ENCODE measurements around the gene DNAJC21.
"Not testable (repeated sequence)": the region's sequence is repeated elsewhere in the genome, so short reads cannot be mapped to it uniquely, and the experiment has no call there.

Gene DNAJC21

DNA sequence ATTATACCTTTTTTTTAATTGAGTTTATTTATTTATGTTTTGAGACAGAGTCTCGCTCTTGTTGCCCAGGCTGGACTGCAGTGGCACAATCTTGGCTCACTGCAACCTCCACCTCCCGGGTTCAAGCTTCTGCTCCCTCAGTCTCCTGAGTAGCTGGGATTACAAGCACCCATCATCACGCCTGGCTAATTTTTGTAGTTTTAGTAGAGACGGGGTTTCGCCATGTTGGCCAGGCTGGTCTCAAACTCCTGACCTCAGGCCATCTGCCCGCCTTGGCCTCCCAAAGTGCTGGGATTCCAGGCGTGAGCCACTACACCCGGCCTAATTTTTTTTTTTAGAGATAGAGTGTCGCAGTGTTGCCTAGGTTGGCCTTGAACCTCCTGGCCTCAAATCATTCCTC is 6.1 kb upstream of the DNAJC21 start:
- DNase-seq (ENCODE audit: low read depth in 2 of 2, low spot score in 1 of 2): not testable (repeated sequence)

DNA sequence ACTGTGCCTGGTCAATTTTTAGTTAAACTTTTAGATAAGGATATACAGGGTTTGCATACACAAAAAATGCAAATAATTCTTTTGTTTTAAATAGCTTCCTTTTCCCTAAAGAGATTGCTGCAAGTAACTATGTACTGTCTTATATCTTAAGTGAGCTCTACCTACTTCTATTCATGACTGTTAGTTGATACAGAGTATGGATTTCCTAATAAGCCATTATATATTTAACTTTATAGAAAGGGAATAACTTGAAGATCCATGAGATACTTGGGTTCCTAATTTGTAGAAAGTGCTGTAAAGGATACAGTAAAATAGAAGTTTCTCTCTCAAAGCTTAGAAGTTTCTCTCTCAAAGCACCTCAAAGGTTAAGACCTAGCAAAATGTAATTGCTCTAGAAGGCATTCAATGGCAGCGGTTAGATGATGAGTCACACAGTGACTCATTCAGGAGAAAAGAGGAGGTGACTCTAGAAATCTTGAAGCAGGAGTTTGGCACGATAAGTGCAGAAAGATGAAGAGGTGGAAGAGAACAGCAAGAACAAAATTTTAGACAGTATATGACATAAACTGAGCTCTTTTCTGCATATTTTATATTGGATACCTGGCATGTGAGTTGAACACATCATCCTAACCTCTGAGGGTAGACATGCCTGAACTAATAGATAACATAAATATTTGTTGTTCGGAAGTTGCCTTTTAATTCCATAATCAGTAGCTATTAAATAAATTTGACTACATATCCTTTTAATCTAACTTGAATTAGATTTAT is 5.5 kb upstream of the DNAJC21 start:
- no peak for DNase-seq (ENCODE audit: low read depth in 2 of 2, low spot score in 1 of 2)

DNA sequence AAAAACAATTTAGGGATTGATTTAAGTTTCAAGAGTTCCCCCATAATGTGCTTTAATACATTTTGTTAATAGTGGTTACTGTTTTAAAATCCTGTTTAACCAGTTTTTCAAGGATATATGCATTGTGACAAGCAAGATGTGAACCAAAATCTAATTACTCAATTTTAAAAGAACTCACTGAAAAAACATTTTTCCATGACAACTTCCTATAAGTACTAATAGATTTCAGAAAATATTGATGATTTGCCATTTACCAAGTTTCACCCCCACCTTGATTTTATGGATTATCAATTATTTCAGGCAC is 4.9 kb upstream of the DNAJC21 start:
- no peak for DNase-seq (ENCODE audit: low read depth in 2 of 2, low spot score in 1 of 2)

DNA sequence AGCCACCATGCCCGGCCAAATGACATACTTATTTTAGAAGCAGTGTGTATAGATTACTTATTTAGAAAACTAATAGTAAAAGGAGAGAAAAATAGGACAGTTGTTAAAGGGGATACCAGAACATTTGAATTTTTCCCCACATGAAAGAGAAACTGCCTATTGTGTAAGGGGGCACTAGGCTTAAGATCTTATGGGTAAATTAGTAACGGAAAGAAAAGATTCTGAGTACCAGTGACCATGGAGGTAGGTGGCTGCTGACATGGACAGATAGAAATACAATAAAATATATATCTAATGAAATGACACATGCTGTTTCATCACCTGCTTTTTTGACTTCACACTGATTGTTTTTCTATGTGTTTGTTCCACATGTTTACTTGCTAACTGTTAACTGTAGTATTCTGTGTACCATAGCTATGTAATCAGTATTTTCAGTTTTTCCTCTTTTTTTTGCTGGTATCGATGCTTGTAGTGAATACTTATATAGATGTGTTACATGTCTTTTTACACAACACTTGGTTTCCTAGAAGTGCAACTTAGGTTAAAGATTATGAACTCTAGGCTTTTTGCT is 3.0 kb upstream of the DNAJC21 start:
- DNase-seq (ENCODE audit: low read depth in 2 of 2, low spot score in 1 of 2): no peak

DNA sequence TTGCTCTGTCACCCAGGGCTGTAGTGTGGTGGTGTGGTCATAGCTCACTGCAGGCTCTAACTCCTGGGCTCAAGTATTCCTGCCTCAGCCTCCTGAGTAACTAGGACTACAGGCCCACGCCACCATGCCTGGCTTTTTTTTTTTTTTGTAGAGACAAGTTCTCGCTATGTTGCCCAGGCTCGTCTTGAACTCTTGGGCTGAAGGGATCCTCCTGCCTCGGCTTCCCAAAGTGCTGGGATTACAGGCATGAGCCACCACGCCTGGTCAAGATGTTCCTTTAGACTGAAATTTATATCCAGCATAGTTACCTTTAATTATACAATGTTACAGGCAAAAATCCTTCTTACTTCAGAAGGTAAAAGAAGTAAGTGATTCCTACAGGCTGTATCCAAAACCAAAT is 1.6 kb upstream of the DNAJC21 start:
- no peak for DNase-seq (ENCODE audit: low read depth in 2 of 2, low spot score in 1 of 2)

DNA sequence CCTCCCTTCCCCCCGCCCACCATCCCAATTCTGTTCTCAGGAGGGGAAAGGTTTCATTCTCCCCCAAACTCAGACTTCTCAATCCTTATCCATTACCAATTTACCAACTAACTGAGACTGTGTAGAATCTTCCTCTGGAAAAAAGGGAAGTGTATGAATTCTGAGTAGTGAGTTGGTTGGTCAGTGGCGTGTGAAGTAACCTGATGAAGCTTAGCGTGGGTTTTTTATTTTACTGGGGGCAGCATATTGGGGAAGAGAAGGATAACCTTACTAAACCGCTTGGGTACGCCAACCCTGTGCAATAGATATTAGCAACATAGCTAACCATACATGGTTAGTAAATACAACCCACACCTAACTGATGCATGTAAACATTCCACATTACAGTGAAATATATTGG is 1.1 kb upstream of the DNAJC21 start:
- no peak for DNase-seq (ENCODE audit: low read depth in 2 of 2, low spot score in 1 of 2)

DNA sequence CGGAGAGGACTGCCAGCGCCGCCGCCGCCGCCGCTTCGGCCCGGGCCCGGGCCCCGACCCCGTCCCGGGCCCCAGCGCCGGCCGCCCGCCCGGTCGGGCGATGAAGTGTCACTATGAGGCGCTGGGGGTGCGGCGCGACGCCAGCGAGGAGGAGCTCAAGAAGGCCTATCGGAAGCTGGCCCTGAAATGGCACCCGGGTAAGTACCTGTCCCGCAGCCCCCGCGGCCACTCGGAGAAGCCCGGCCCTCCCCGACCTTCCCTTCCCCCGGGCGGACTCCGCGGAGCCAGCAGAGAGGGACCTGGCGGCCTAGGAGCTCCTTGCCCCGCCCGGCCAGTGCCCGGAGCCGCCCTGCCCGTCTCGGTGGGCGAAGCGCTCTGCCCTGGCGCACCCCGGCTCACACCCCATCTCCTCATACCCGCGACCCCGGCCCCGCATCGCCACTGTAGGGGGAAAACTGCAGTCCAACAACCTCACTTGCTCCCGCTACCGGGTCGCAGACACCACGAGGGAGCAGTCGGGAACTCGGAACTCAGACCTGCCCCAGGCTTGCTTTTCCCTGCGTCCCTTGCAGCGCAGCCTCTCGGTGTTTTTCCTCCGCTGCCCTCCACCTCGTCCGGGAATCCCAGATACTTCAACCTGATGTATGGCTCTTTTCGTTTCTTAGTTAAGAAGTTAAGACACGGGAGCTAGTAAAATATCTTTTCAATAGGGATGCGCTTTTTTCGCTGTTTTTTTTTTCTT is 532 bp downstream of the DNAJC21 start:
- peak; percentile 36 to 66 for DNase-seq (ENCODE audit: low read depth in 2 of 2, low spot score in 1 of 2)

DNA sequence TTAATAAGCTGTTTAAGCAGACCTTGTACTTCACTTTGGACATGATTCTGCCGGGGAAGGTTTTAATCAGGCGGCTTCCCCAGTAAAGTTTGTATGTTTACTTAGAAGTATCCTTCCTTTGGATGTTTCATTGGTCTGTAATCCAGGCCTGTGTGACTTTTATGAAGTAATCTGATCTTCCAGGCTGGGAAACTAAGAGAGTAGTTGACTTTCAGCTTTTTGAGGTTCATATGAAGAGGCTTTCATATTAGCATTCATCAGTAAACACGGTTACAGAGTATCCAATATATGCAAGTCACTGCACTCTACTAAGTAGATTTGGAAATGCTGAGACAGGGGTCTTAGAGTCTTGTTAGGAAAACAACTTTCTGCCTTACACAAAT is 1.1 kb downstream of the DNAJC21 start:
- no peak for DNase-seq (ENCODE audit: low read depth in 2 of 2, low spot score in 1 of 2)

DNA sequence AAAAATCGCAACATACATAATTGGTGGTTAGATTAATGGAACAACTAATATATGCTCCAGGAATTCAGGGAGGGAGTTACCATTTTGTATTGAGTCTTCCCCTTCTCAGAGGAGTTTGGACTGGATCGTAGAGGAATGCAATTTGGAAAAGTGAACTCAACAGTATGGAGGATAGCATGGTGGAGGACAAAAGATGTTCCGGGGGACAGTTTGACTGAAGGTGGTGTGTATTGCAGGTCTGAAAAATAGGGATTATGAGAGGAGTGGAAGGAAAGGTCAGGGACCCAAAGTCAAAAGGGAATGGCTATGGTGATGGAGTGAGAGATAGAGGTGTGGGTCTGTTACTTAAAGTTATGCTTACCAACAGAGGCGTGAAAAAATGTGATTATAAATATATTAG is 1.5 kb downstream of the DNAJC21 start:
- no peak for DNase-seq (ENCODE audit: low read depth in 2 of 2, low spot score in 1 of 2)

DNA sequence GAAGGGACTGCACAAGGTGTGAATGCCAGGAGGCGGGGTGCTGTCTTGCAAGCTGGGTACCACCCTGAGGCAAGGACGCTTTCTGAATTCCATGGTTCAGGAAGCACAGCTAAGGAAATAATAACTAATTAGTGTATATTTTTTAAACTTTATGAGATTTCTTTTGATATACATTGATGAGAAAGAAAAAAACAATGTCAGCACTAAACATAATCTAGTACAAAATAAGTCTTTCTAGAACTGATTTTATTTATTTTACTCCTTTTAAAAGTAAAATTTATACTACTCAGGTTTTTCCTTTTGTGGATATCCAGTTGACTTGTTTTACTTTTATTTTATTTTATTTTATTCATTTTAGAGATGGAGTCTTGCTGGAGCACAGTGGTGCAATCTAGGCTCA is 3.6 kb downstream of the DNAJC21 start:
- DNase-seq (ENCODE audit: low read depth in 2 of 2, low spot score in 1 of 2): no peak

DNA sequence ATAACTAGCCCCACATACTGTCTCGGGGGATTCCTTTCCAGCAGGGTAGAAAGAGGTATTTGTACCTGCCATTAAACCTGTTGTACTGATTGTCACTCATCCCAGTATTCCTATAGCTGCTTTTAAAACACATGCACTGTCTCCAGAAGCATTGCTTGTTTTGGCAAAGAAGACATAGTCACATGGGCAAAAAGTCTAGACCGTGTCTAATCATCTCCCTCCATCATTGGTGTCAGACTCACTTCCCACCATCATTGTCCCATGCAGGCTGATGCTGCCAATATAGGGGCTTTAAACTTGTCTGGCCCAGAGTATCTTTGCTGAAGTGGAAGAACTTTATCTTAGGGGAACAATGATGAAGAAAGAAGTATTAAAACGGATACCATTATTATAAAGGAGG is 12.6 kb downstream of the DNAJC21 start:
- DNase-seq (ENCODE audit: low read depth in 2 of 2, low spot score in 1 of 2): no peak

DNA sequence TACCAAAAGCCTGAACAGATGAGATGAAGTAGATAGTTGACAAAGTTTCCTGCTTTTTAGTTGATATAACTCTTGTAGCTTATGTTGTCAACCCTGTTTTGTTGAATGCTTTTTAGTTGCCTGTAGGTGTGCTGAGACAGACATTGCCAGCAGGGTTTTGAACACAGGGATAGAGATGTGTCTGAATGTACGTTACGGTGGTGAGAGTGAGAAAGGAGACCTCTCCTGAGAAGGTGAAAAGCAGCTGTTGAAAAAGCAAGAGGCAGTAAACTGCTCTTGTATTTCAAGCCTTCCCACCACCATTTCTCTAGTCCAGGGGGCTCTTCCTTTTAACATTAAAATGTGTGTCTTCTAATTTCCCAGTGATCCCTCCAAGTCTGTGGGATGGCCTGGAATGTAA is 14.7 kb downstream of the DNAJC21 start:
- no peak for DNase-seq (ENCODE audit: low read depth in 2 of 2, low spot score in 1 of 2)

DNA sequence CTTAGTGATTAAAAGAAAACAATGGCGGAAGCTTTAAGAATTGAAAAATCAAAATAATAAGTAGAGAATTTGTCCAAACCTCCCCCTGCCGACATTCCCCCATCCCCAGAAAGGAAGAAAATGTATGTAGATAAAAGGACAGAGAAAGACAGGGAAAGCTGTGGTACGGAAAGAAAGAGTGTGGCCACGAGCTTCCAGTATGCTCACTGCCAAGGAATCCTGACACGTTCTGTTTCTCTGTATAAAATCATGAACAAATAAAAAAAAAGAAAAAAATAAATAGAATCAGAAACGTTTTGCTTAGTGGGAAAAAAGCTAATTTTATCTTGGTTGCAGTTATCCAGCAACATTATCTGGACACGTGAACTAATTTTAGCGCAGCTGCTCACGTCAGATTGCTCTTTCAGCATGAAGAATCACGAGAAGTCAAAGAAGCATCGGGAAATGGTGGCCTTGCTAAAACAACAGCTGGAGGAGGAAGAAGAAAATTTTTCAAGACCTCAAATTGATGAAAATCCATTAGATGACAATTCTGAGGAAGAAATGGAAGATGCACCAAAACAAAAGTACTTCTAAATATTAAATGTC is 15.2 kb downstream of the DNAJC21 start:
- no peak for DNase-seq (ENCODE audit: low read depth in 2 of 2, low spot score in 1 of 2)

DNA sequence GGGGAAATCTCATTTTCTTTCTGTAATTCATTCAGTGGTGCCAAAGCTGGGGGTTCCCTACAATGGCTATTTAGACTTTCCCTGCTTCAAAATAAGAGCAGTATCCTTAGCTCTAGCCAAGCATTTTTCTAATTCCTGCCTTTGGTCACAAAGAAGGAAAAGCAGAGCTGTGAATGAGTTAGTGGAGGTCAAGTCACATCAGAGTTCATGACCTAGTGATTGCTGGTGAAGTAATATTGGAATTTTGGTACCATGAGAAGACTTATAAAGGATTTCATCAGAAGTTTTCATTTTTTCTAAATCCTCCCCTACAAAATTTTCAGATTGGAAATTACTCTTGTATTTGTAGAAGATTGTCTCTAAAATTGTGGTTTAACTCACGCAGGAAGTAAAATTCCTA is 28.0 kb downstream of the DNAJC21 start:
- no peak for DNase-seq (ENCODE audit: low read depth in 2 of 2, low spot score in 1 of 2)

DNA sequence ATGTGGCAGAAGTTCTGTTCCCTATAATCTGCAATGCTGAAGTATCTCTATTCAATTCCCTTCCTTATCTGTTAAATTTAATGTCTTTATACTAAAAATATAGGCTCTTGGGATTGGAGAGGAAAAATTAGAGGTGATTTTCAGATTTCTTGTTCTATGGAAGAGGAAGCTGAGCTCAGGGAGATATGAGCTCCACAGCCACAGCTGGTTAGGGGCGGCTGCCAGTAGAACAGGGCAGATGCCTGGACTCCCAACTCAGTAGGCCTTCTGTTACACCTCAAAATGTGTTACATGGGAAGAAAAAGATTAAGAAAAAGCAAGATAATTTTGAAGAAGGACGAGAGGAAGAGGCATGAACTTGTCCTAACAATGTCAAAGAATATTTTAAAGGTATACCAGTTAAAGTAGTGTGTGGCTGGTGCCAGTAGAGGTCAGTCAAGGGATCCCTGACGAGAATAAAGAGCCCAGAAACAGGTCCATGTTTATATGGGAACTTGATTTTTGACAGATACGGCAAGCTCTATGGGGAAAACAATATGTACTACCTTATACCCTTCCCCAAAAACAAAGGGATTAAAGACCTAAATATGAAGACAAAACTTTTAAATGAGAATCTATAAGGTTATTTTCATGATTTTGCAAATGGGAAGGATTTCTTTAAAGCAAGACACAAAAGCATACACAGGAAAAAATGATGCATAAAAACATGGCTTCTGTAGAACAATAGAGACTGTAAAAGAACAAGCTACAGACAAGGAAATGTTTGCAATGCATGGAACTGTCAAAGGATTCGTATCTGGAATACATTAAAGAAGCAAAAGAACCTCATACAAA is 28.7 kb downstream of the DNAJC21 start:
- no peak for DNase-seq (ENCODE audit: low read depth in 2 of 2, low spot score in 1 of 2)

DNA sequence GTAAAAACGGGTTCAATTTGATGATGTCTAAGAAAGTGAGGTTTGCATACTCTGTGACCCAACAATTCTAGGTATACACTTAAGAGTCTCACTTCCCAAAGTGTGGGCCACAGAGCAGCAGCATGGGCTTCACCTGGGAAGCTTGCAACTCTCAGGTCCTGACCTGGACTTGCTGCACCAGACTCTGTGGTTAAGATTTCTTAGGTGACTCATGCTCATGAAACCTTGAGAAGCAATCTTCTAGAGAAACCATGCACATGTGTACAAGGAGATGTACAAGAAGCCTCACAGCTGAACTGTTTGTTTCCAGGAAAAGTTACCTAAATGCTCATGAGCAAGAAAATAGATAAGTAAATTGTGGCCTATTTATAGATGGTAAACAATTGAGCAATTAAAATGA is 30.0 kb downstream of the DNAJC21 start:
- DNase-seq (ENCODE audit: low read depth in 2 of 2, low spot score in 1 of 2): no peak

DNA sequence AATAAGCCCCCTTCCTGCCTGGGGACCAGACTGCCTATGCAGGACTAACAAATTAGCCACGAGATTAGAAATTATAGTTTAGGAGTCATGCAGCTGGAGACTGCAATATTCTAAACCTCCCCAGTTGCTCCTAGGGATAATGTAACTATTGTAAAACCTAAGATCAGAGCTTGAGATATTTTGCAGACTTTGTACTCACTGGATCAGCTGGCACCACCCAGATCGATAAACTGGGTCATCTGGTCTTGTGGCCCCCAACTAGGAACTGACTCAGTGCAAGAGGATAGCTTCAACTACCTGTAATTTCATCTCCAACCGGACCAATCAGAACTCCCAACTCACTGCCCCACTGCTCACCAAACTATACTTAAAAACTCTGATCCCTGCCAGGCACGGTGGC is 38.2 kb downstream of the DNAJC21 start:
- DNase-seq (ENCODE audit: low read depth in 2 of 2, low spot score in 1 of 2): no peak

DNA sequence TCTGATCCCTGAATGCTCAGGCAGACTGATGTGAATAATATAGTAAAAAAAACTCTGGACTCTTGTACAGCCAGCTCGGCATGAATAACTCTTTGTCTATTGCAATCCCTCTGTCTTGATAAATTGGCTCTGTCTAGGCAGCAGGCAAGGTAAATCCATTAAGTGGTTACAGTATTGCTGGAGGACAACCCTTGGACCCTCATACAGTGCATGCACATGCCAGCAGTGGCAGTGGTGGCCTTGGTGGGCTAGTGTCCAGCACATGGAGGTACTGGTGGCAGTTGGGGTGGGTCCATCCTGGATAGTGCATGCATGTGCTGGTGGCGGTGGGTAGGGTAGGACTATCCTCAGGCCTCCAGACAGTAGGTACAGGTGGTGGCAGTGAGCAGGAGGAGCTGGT is 38.9 kb downstream of the DNAJC21 start:
- no peak for DNase-seq (ENCODE audit: low read depth in 2 of 2, low spot score in 1 of 2)

DNA sequence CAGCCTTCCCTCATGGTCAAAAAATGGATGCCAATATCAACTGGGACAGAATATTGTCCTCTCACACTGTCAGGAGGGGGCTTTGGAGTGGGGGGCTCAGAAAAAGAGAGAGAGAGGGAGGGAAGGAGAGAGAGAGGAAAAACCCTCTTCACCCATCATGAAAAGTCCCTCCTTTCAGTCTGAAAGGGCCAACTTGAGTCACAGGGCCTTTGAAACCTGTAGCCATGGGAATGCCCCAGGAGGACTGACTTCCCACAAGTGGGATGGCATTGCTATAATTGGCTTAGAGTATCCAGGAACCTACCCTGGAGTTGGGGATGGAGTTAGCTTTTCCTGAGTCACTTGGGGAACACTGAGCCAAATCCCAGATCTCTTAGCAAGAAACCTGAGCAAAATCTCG is 41.2 kb downstream of the DNAJC21 start:
- DNase-seq (ENCODE audit: low read depth in 2 of 2, low spot score in 1 of 2): no peak

DNA sequence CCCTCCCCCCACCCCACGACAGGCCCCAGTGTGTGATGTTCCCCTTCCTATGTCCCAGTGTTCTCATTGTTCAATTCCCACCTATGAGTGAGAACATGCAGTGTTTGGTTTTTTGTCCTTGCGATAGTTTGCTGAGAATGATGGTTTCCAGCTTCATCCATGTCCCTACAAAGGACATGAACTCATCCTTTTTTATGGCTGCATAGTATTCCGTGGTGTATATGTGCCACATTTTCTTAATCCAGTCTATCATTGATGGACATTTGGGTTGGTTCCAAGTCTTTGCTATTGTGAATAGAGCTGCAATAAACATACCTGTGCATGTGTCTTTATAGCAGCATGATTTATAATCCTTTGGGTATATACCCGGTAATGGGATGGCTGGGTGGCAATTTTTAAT is 42.3 kb downstream of the DNAJC21 start:
- DNase-seq (ENCODE audit: low read depth in 2 of 2, low spot score in 1 of 2): not testable (repeated sequence)

DNA sequence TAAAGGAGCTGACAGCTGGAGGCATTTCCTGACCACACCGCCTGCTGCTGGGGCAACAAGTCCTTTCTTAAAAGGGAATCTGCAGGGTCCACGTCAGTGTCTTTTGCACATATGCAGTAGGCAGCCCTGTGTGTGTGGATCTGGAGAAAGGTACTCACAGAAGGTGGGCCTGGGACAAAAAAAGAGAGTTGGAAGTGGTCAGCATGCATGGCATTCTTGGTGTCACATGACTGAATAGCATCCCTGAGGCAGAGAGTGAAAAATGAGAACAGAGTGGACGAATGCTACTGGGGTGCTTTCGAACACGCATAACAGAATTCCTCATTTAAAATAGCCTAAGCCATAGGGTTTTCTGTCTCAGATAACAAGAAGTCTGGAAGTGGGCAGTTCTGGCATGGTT is 47.0 kb downstream of the DNAJC21 start:
- DNase-seq (ENCODE audit: low read depth in 2 of 2, low spot score in 1 of 2): no peak
